HepG2 (cell line): ENCODE data around the gene KLHL7. TPM values are rescaled to one million over a fixed set of nuclear protein-coding genes. Genes with fewer than 3 reads are reported as not detected.
A peak's percentile ranks its signal among the peaks of the same experiment; 100 is the strongest.

Experiments
- ATM ChIP-seq: fragments of 450-650 bp; IDR thresholded peaks from 2 replicates; pipeline ENCODE4 v1.7.1; 2017; ENCODE audit warnings: mild to moderate bottlenecking, borderline replicate concordance
- CTCF ChIP-seq: sonication (generic); formaldehyde crosslinking; IDR thresholded peaks from 2 replicates; pipeline ENCODE4 v1.5.0; 2020; ENCODE audit warnings: mild to moderate bottlenecking, missing genetic modification reagents, moderate library complexity
- FIP1L1 ChIP-seq: fragments of 200-400 bp; formaldehyde crosslinking; IDR thresholded peaks from 2 replicates; pipeline ENCODE4 v1.6.1; 2018; ENCODE audit warnings: low read depth, mild to moderate bottlenecking, low read length, moderate library complexity, borderline replicate concordance; ENCODE audit not compliant: insufficient read depth
- HOMEZ ChIP-seq: IDR thresholded peaks from 2 replicates; pipeline ENCODE4 v1.6.1; 2016; ENCODE audit warnings: low read depth
- RXRA ChIP-seq: sonication (generic); formaldehyde crosslinking; IDR thresholded peaks from 2 replicates; pipeline ENCODE4 v1.5.1; 2020; ENCODE audit warnings: missing genetic modification reagents
- SRSF9 ChIP-seq: fragments of 200-400 bp; formaldehyde crosslinking; IDR thresholded peaks from 2 replicates; pipeline ENCODE4 v1.6.1; 2018; ENCODE audit warnings: borderline replicate concordance, mild to moderate bottlenecking, low read depth, low read length; ENCODE audit not compliant: insufficient read depth, poor library complexity, severe bottlenecking
- STAG1 ChIP-seq: sonication (generic); formaldehyde crosslinking; IDR thresholded peaks from 2 replicates; pipeline ENCODE4 v1.4.0; 2020; ENCODE audit warnings: missing genetic modification reagents
- THAP9 ChIP-seq: sonication (generic); formaldehyde crosslinking; IDR thresholded peaks from 2 replicates; pipeline ENCODE4; 2020; ENCODE audit warnings: missing genetic modification reagents, mild to moderate bottlenecking, borderline replicate concordance
- ZBTB2 ChIP-seq: sonication (generic); formaldehyde crosslinking; IDR thresholded peaks from 2 replicates; pipeline ENCODE4 v1.8.0; 2022; ENCODE audit warnings: low read depth, missing genetic modification reagents
- ZBTB20 ChIP-seq: sonication (generic); formaldehyde crosslinking; IDR thresholded peaks from 2 replicates; pipeline ENCODE4 v1.8.1; 2023; ENCODE audit warnings: missing genetic modification reagents, low read depth, mild to moderate bottlenecking, borderline replicate concordance
- polyA plus RNA-seq, 8 experiments: library from polyadenylated mRNA; depleted of rRNA in 3 of 8; stranded (reverse) in 7 of 8; unstranded in 1 of 8; fragments of >200 nt; fragmentation: Illumina TruSeq in 4 of 8; extraction: Trizol in 4 of 8; gene quantifications; 2 replicates each; pipeline versions ENCODE4 v1.2.1 to v1.2.3, GENCODE V29; 2011 to 2016; ENCODE audit warnings: low read depth in 4 of 8, missing spikeins in 1 of 8, mixed read lengths in 1 of 8; ENCODE audit not compliant: insufficient read depth in 1 of 8
- total RNA-seq, 5 experiments: library from RNA; depleted of rRNA; stranded (reverse); fragments of >200 nt; fragmentation: Illumina TruSeq; extraction: Trizol; gene quantifications; 2 replicates each; pipeline ENCODE4 v1.2.3, GENCODE V29; 2016; ENCODE audit warnings: low read depth in 1 of 5

KLHL7 gene
- total and polyA plus RNA-seq, 2 of the 13 experiments (the other 11 are each of a cell fraction or from before 2014, with no cell fraction given): 16.2 to 34.4 TPM

GRCh38 chr7:23072048-23072447, 33.5 kb upstream of the KLHL7 start (continued):
- TF ChIP-seq THAP9 (CRISPR knock-in tag) (no peak), HOMEZ (no peak), STAG1 (CRISPR knock-in tag) (peak; percentile 43), SRSF9 (no peak), RXRA (CRISPR knock-in tag) (no peak), CTCF (CRISPR knock-in tag) (0 out of 2 replicates have a peak, but pooled peaks have one; percentile 6), FIP1L1 (no peak), ATM (no peak), ZBTB2 (CRISPR knock-in tag) (no peak), ZBTB20 (CRISPR knock-in tag) (no peak)
